Cardiac muscle cell (in vitro differentiated cells and primary cell): ENCODE results near the gene CUX1. TPM values are rescaled to one million over a fixed set of nuclear protein-coding genes. Genes with fewer than 3 reads are reported as not detected.

Source experiments
- DNase-seq, 2 donors: peaks; one replicate each; pipeline versions ENCODE4 v3.0.0 to v3.0.0-alpha.2; 2010 to 2017; ENCODE audit warnings: low read depth in 1 of 2, low spot score in 1 of 2
- H3K27ac ChIP-seq: fragments of 200-600 bp; sonication (generic); 2 replicates; pipeline ENCODE4 v1.5.1; 2016
- H3K27me3 ChIP-seq: fragments of 200-600 bp; sonication (generic); 2 replicates; pipeline ENCODE4 v1.6.0; 2016; ENCODE audit warnings: control low read depth
- H3K36me3 ChIP-seq: fragments of 200-600 bp; sonication (generic); 2 replicates; pipeline ENCODE4 v1.5.1; 2016; ENCODE audit warnings: control low read depth
- H3K4me1 ChIP-seq: fragments of 200-600 bp; sonication (generic); 2 replicates; pipeline ENCODE4 v1.8.1; 2017; ENCODE audit warnings: low read depth, mild to moderate bottlenecking, mixed run types
- H3K4me3 ChIP-seq: fragments of 200-600 bp; sonication (generic); 2 replicates; pipeline ENCODE4 v1.5.1; 2016; ENCODE audit warnings: mild to moderate bottlenecking
- H3K9me3 ChIP-seq: fragments of 200-600 bp; sonication (generic); 2 replicates; pipeline ENCODE4 v1.5.1; 2017; ENCODE audit warnings: low read depth, mild to moderate bottlenecking, control low read depth
- polyA plus RNA-seq: library from polyadenylated mRNA; unstranded; fragments of >200 nt; fragmentation: Nextera tagmentation; extraction: Ambion mirVana; gene quantifications from 2 replicates; pipeline ENCODE4 v1.2.1, GENCODE V29; 2016
- total RNA-seq: library from RNA; depleted of rRNA; stranded (reverse); fragments of >200 nt; gene quantifications from 2 replicates; pipeline ENCODE4 v1.2.3, GENCODE V29; 2016
- TF ChIP-seq, protein P1 (sequence below): IDR thresholded peaks from 2 replicates; pipeline ENCODE4 v1.5.1; 2012; ENCODE audit warnings: low read depth, mild to moderate bottlenecking, low read length

Gene CUX1
- total and polyA plus RNA-seq, 2 experiments from 2014 or later, result 67.7 to 85.3 TPM

DNA sequence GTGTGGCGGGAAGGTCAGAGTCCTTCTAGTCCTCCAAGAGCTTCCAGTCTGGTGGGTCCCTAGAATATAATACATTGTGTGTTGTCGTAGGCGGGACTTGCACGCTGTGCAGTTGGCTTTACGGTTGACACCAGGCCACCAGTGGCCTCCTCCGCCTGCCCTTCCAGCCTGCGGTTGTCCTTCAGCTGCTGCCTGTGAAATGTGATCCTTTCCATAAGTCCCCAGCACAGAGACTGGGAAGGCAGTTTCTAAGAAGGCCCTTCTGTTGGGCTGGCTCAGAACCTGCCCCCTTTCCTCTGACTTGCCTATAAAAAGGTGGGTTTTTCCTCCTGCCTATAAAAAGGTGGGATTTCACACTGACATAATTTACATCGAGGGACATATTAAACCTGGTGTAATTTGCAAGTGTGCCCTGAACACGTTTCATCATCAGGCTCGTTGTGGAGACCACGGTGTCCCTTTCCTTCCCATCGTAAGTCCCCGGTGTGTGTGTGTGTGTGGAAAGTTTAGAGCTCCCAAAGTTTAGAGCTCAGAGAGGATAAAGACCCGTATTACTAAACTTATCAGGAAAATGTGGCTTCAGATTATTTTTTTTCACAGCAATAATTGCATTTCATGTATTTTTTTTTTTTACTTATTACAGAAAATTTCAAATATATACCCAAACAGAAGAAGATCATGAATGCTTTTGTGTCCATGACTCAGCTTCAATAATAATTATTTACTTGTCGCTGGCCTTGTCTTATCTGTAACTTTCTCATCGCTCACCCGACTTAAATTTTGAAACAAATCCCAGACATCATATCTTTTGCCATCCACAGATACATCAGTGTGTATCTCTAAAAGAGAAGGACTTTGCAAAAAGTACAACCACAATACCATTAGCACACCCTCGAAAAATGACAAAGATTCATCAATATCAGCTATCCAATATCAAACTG is 45.1 kb downstream of the CUX1 start:
- H3K9me3 ChIP-seq, result no peaks in the 10 kb centered on the region
- TF ChIP-seq, protein P1, sequence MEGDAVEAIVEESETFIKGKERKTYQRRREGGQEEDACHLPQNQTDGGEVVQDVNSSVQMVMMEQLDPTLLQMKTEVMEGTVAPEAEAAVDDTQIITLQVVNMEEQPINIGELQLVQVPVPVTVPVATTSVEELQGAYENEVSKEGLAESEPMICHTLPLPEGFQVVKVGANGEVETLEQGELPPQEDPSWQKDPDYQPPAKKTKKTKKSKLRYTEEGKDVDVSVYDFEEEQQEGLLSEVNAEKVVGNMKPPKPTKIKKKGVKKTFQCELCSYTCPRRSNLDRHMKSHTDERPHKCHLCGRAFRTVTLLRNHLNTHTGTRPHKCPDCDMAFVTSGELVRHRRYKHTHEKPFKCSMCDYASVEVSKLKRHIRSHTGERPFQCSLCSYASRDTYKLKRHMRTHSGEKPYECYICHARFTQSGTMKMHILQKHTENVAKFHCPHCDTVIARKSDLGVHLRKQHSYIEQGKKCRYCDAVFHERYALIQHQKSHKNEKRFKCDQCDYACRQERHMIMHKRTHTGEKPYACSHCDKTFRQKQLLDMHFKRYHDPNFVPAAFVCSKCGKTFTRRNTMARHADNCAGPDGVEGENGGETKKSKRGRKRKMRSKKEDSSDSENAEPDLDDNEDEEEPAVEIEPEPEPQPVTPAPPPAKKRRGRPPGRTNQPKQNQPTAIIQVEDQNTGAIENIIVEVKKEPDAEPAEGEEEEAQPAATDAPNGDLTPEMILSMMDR, result no peak
- peaks cover 30% of the 10 kb centered on the region for H3K4me1 ChIP-seq
- no peaks in the 10 kb centered on the region for H3K27me3 ChIP-seq
- H3K4me3 ChIP-seq, result no peak overlapping the region
- peak overlapping the region; percentile 87 for H3K27ac ChIP-seq
- peak in 1 of 2 donors; percentile 76 for DNase-seq
- H3K36me3 ChIP-seq, result no peaks in the 10 kb centered on the region

DNA sequence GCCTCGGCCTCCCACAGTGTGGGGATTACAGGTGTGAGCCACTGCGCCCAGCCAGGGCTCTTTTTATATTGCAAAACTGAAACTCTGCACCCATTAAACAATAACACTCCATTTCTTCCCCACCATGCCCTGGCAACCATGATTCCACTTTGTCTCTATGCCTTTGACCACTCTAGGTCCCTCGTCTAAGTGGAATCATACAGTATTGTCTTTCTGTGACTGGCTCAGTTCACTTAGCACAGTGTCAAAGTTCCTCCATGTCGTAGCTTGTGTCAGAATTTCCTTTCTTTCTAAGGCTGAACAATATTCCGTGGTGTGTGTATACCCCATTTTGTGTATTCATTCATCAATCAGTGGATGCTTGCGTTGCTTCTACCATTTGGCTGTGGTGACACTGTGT is 46.2 kb downstream of the CUX1 start:
- no peak for DNase-seq

DNA sequence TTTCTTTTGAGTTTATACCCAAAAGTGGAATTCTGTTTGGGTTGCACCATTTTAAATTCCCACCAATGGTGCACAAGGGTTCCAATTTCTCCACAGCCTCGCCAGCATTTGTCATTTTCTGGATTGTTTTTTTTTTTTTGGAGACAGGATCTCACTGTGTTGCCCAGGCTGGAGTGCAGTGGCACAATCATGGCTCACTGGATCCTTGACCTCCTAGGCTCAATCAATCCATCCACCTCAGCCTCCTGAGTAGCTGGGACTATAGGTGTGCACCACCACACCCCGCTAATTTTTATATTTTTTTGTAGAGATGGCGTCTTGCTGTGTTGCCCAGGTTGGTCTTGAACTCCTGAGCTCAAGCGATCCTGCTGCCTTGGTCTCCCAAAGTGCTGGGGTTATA is 46.6 kb downstream of the CUX1 start:
- H3K27me3 ChIP-seq, result no peaks in the 10 kb centered on the region
- H3K27ac ChIP-seq, result no peak overlapping the region
- H3K4me1 ChIP-seq, result peaks cover 35% of the 10 kb centered on the region
- no peaks in the 10 kb centered on the region for H3K9me3 ChIP-seq
- no peak overlapping the region for H3K4me3 ChIP-seq
- H3K36me3 ChIP-seq, result no peaks in the 10 kb centered on the region
- DNase-seq, result no peak
- TF ChIP-seq, protein P1, result no peak

More for the DNA sequence above, 46.2 kb downstream of the CUX1 start:
- TF ChIP-seq, protein P1, result no peak
- H3K4me1 ChIP-seq, result peaks cover 34% of the 10 kb centered on the region
- H3K4me3 ChIP-seq, result no peak overlapping the region
- no peaks in the 10 kb centered on the region for H3K36me3 ChIP-seq
- no peaks in the 10 kb centered on the region for H3K27me3 ChIP-seq
- H3K9me3 ChIP-seq, result no peaks in the 10 kb centered on the region
- peak overlapping the region; percentile 87 for H3K27ac ChIP-seq

DNA sequence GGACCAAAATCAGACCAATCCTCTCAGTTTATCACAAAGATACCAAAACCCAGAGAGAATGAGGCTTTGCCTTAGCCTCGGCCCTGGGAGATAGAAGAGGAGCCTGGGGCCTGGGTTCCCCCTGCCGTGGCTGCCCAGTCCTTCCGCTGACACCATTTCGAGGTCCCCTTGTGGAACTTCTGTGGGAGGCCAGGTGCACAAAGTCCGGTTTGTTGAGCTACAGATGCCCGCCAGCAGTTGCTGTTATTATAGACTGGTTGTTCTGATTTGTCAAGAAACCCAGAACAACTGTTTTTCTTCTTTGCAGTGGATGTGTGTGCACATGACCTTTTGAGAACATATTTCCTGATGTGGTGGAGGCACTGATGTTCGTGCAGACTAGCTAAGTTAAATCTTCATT is 47.6 kb downstream of the CUX1 start:
- Histone ChIP-seq H3K4me1 (peaks cover 33% of the 10 kb centered on the region), H3K27ac (peak overlapping the region; percentile 13), H3K4me3 (no peak overlapping the region), H3K27me3 (no peaks in the 10 kb centered on the region), H3K36me3 (no peaks in the 10 kb centered on the region), H3K9me3 (no peaks in the 10 kb centered on the region)
- TF ChIP-seq, protein P1, result no peak
- no peak for DNase-seq

DNA sequence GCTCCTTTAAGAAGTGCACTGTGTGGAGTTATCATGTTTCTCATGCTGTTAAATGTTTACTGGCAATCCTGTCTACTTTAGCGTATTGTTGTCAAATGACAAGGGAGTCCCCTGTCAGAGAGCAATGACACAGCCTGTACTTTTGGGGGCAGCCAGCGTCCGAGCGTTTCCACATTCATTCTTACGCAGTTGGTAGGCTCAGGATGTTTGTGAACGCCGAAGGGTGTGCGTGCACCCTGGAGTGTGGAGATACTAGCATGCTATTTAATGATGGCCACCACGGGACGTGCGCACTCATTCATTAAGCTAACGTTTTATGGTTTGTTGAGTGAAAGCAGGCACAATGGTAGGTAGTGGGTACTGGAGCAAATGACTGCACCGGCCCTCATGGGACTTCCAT is 48.0 kb downstream of the CUX1 start:
- DNase-seq, result no peak
- Histone ChIP-seq H3K36me3 (no peaks in the 10 kb centered on the region), H3K4me1 (peaks cover 35% of the 10 kb centered on the region), H3K27me3 (no peaks in the 10 kb centered on the region), H3K4me3 (no peak overlapping the region), H3K27ac (peak overlapping the region; percentile 13), H3K9me3 (no peaks in the 10 kb centered on the region)
- TF ChIP-seq, protein P1, result no peak
